SH-SY5Y (cell line): ENCODE measurements around the gene STUB1.

Experiments used
- GATA2 ChIP-seq: IDR thresholded peaks from 2 replicates; pipeline ENCODE4 v1.6.1; 2011; ENCODE audit warnings: mild to moderate bottlenecking, low read depth, low read length
- GATA3 ChIP-seq: IDR thresholded peaks from 2 replicates; pipeline ENCODE4 v1.6.1; 2011; ENCODE audit warnings: low read depth, mild to moderate bottlenecking, low read length, moderate library complexity

DNA sequence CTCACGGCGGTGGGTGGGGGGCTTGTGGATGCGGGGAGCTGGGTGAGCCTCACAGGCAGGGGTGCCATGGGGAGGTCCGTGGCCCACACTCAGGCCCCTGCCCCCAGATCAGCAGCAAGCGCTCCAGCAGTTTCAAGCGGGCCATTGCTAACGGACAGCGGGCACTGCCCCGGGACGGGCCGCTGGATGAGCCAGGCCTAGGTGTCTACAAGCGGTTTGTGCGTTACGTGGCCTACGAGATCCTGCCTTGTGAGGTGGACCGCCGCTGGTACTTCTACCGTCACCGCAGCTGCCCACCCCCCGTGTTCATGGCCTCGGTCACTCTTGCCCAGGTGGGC lies 3.7 kb upstream of the STUB1 start:
- TF ChIP-seq GATA2 = no peak
- no peak for TF ChIP-seq GATA3
